ENCODE measurements around the gene VPS8.

The VPS8 gene

GRCh38 chr3:184823990-184824389 lies 12.0 kb downstream of the VPS8 start:
- no peak for TF ChIP-seq HDGF (IDR thresholded peaks at IDR 0.05; ENCODE audit: borderline replicate concordance)
- no peak for TF ChIP-seq ELF4 (IDR thresholded peaks at IDR 0.05)
- no peak for TF ChIP-seq CTBP1 (IDR thresholded peaks at IDR 0.05; ENCODE audit: borderline replicate concordance)
- no peak for TF ChIP-seq LEF1 (IDR thresholded peaks at IDR 0.05; ENCODE audit: borderline replicate concordance)
- no peak for TF ChIP-seq FOXK2 (IDR thresholded peaks at IDR 0.05)
- TF ChIP-seq ARNT (IDR thresholded peaks at IDR 0.05), result no peak
- no peak for TF ChIP-seq SP1 (IDR thresholded peaks at IDR 0.05)
- POLR2A ChIA-PET, result no interaction called here
- DNase-seq (ENCODE audit: extremely low spot score), result no peak
- CTCF ChIA-PET, result no interaction called here

DNA sequence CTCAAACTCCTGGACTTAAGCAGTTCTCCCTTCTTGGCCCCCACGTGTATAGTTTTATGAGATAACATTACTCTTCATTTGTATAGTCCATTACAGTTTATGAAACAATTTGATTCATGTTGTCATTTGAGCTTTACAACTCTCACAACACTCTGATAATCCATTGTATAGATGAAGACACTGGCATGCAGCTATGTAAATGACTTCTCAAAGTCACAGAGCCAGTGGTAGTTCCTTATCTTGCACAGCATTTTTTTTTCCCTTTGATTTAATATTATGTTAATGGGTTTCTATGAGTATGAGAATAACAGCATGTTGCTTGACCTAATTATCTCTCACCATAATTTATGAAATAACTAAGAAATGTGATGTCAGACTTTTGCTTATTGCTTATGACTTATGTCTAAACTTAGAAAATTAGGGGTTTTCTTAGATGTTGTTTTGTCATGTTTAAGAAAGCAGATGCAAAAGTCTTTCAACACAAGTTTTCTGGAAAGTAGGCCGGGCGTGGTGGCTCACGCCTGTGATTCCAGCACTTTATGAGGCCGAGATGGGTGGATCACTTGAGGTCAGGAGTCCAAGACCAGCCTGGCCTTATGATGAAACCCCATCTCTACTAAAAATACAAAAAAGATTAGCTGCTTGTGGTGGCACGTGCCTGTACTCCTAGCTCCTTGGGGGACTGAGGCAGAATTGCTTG lies 13.3 kb downstream of the VPS8 start:
- CTCF ChIA-PET, result no interaction called here
- DNase-seq (ENCODE audit: extremely low spot score), result no peak
- TF ChIP-seq CTBP1 (IDR thresholded peaks at IDR 0.05; ENCODE audit: borderline replicate concordance) (no peak), SUZ12 (IDR thresholded peaks at IDR 0.05) (no peak), SP1 (IDR thresholded peaks at IDR 0.05) (no peak), FOXA1 (IDR thresholded peaks at IDR 0.05) (no peak), PKNOX1 (IDR thresholded peaks at IDR 0.05) (no peak), LEF1 (IDR thresholded peaks at IDR 0.05; ENCODE audit: borderline replicate concordance) (no peak), FOXM1 (IDR thresholded peaks at IDR 0.05; ENCODE audit: borderline replicate concordance) (no peak), BHLHE40 (IDR thresholded peaks at IDR 0.05; ENCODE audit: borderline replicate concordance) (no peak), ARNT (IDR thresholded peaks at IDR 0.05) (no peak), FOXK2 (IDR thresholded peaks at IDR 0.05) (no peak), NFRKB (IDR thresholded peaks at IDR 0.05) (no peak), TARDBP (IDR thresholded peaks at IDR 0.05) (no peak), HDGF (IDR thresholded peaks at IDR 0.05; ENCODE audit: borderline replicate concordance) (no peak), ELF4 (IDR thresholded peaks at IDR 0.05) (no peak), L3MBTL2 (conservative IDR thresholded peaks at IDR 0.05) (no peak), ZNF384 (IDR thresholded peaks at IDR 0.05) (no peak)
- POLR2A ChIA-PET, result no interaction called here

DNA sequence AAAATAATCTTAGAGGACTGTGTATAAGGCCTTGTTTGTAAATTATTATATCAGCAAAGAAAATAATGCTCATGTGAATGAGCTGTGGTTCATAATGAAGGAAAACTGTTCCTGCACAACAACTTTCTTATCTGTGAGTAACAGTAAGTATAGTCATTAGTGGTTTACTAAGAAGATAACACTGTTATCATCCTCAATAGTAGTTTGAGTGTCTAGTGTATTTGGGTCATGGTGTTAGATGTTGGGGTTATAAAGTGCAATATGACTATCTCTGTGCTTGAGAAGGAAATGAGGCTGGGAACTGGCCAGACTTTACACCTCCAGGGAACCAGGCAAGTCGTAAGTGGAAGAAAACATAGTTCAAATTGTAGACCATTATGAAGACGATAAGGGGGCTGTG lies 15.6 kb downstream of the VPS8 start:
- DNase-seq (ENCODE audit: extremely low spot score), result no peak
- ChIA-PET CTCF (no interaction called here), POLR2A (no interaction called here)
- TF ChIP-seq PKNOX1 (IDR thresholded peaks at IDR 0.05), result no peak
- TF ChIP-seq FOXA1 (IDR thresholded peaks at IDR 0.05), result no peak
- no peak for TF ChIP-seq LEF1 (IDR thresholded peaks at IDR 0.05; ENCODE audit: borderline replicate concordance)
- no peak for TF ChIP-seq CTBP1 (IDR thresholded peaks at IDR 0.05; ENCODE audit: borderline replicate concordance)
- no peak for TF ChIP-seq BHLHE40 (IDR thresholded peaks at IDR 0.05; ENCODE audit: borderline replicate concordance)
- no peak for TF ChIP-seq HDGF (IDR thresholded peaks at IDR 0.05; ENCODE audit: borderline replicate concordance)
- TF ChIP-seq FOXK2 (IDR thresholded peaks at IDR 0.05), result no peak
- no peak for TF ChIP-seq TARDBP (IDR thresholded peaks at IDR 0.05)
- no peak for TF ChIP-seq ZNF384 (IDR thresholded peaks at IDR 0.05)
- TF ChIP-seq L3MBTL2 (conservative IDR thresholded peaks at IDR 0.05), result no peak
- TF ChIP-seq ARNT (IDR thresholded peaks at IDR 0.05), result no peak
- no peak for TF ChIP-seq ELF4 (IDR thresholded peaks at IDR 0.05)
- TF ChIP-seq SUZ12 (IDR thresholded peaks at IDR 0.05), result no peak
- no peak for TF ChIP-seq SP1 (IDR thresholded peaks at IDR 0.05)
- TF ChIP-seq NFRKB (IDR thresholded peaks at IDR 0.05), result no peak
- no peak for TF ChIP-seq FOXM1 (IDR thresholded peaks at IDR 0.05; ENCODE audit: borderline replicate concordance)

GRCh38 chr3:184832044-184832443 lies 20.1 kb downstream of the VPS8 start:
- ChIA-PET POLR2A (no interaction called here), CTCF (interaction anchor here (0.6 kb wide), 1 partner anchor 9 kb away, joined by 4 read pairs; no protein-coding TSS in a partner anchor)
- no peak for DNase-seq (ENCODE audit: extremely low spot score)
- TF ChIP-seq BHLHE40 (IDR thresholded peaks at IDR 0.05; ENCODE audit: borderline replicate concordance), result no peak
- TF ChIP-seq FOXA1 (IDR thresholded peaks at IDR 0.05), result no peak
- no peak for TF ChIP-seq TARDBP (IDR thresholded peaks at IDR 0.05)
- TF ChIP-seq ZNF384 (IDR thresholded peaks at IDR 0.05), result no peak
- no peak for TF ChIP-seq SP1 (IDR thresholded peaks at IDR 0.05)
- no peak for TF ChIP-seq L3MBTL2 (conservative IDR thresholded peaks at IDR 0.05)
- no peak for TF ChIP-seq FOXM1 (IDR thresholded peaks at IDR 0.05; ENCODE audit: borderline replicate concordance)
- no peak for TF ChIP-seq CTBP1 (IDR thresholded peaks at IDR 0.05; ENCODE audit: borderline replicate concordance)
- no peak for TF ChIP-seq ELF4 (IDR thresholded peaks at IDR 0.05)
- TF ChIP-seq FOXK2 (IDR thresholded peaks at IDR 0.05), result no peak
- no peak for TF ChIP-seq SUZ12 (IDR thresholded peaks at IDR 0.05)
- TF ChIP-seq ARNT (IDR thresholded peaks at IDR 0.05), result no peak
- no peak for TF ChIP-seq LEF1 (IDR thresholded peaks at IDR 0.05; ENCODE audit: borderline replicate concordance)
- no peak for TF ChIP-seq HDGF (IDR thresholded peaks at IDR 0.05; ENCODE audit: borderline replicate concordance)
- no peak for TF ChIP-seq PKNOX1 (IDR thresholded peaks at IDR 0.05)
- no peak for TF ChIP-seq NFRKB (IDR thresholded peaks at IDR 0.05)

DNA sequence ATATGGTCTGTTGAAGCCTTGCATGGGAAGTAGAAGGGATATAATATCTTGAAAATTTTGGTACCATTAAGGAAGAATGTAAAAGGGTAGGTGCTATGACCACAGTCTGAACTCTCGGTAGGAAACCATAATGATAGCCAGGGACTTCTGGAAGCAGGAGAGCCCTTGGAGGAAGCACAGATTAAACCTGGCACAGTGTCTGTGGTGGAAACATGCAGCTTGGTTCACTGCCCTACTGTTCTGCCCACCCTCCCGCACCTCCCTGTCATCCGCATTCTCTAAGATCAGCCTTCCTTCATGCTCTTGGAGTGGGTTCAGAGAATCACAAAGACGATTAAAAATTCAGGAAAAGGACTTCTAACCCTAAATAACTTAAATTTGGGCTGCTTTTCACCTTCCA lies 20.9 kb downstream of the VPS8 start:
- ChIA-PET POLR2A (no interaction called here), CTCF (no interaction called here)
- no peak for DNase-seq (ENCODE audit: extremely low spot score)
- TF ChIP-seq TARDBP (IDR thresholded peaks at IDR 0.05), result no peak
- TF ChIP-seq FOXM1 (IDR thresholded peaks at IDR 0.05; ENCODE audit: borderline replicate concordance), result no peak
- TF ChIP-seq L3MBTL2 (conservative IDR thresholded peaks at IDR 0.05), result no peak
- no peak for TF ChIP-seq HDGF (IDR thresholded peaks at IDR 0.05; ENCODE audit: borderline replicate concordance)
- TF ChIP-seq SP1 (IDR thresholded peaks at IDR 0.05), result no peak
- no peak for TF ChIP-seq NFRKB (IDR thresholded peaks at IDR 0.05)
- no peak for TF ChIP-seq ARNT (IDR thresholded peaks at IDR 0.05)
- no peak for TF ChIP-seq SUZ12 (IDR thresholded peaks at IDR 0.05)
- TF ChIP-seq FOXK2 (IDR thresholded peaks at IDR 0.05), result no peak
- no peak for TF ChIP-seq ELF4 (IDR thresholded peaks at IDR 0.05)
- TF ChIP-seq LEF1 (IDR thresholded peaks at IDR 0.05; ENCODE audit: borderline replicate concordance), result no peak
- no peak for TF ChIP-seq CTBP1 (IDR thresholded peaks at IDR 0.05; ENCODE audit: borderline replicate concordance)

Measured in HEK293T (cell line).